ENCODE measurements around the gene PIF1. TPM values are rescaled to one million over a fixed set of nuclear protein-coding genes. Genes with fewer than 3 reads are reported as not detected.

PIF1 gene
- total RNA-seq, 4 donors from 2014 or later = 0.39 to 2.4 (median 1.1) TPM; not detected in 1

- Histone ChIP-seq H3K36me3 (peaks cover 0 to 34% (median 5%) of the 10 kb centered on the region in 3 donors), H3K27ac (peak overlapping the region; percentile 77 to 99 (median 84)), H3K9me3 (no peaks in the 10 kb centered on the region), H3K4me1 (peaks cover 0 to 100% (median 91%) of the 10 kb centered on the region in 4 donors), H3K27me3 (no peaks in the 10 kb centered on the region), H3K4me3 (no peak overlapping the region)
- TF ChIP-seq POLR2A (IDR thresholded peaks at IDR 0.05) (no peak), EP300 (IDR thresholded peaks at IDR 0.05) (no peak), CTCF (IDR thresholded peaks at IDR 0.05) (no peak)
- no peak for DNase-seq (ENCODE audit: low spot score in 2 of 2)
- 36 to 45% methylated on average over 6 to 7 of the region's 7 CpGs for WGBS, 2 donors
Observed at GRCh38 chr15:64855205-64855975, 29.9 kb upstream of the PIF1 start.

- Histone ChIP-seq H3K27me3 (no peaks in the 10 kb centered on the region), H3K36me3 (peaks cover 0 to 38% (median 3%) of the 10 kb centered on the region in 3 donors), H3K9me3 (no peaks in the 10 kb centered on the region), H3K4me3 (no peak overlapping the region), H3K27ac (peak overlapping the region in 3 of 4 donors; percentile 77 to 99 (median 89)), H3K4me1 (peaks cover 0 to 100% (median 90%) of the 10 kb centered on the region in 4 donors)
- no peak for DNase-seq (ENCODE audit: low spot score in 2 of 2)
- 36 to 60% methylated on average over 2 to 3 of the region's 3 CpGs for WGBS, 2 donors
- TF ChIP-seq CTCF (IDR thresholded peaks at IDR 0.05) = no peak
- no peak for TF ChIP-seq EP300 (IDR thresholded peaks at IDR 0.05)
- no peak for TF ChIP-seq POLR2A (IDR thresholded peaks at IDR 0.05)
Observed at GRCh38 chr15:64854526-64854925, 29.1 kb upstream of the PIF1 start.

- no peak for DNase-seq (ENCODE audit: low spot score in 2 of 2)
- H3K9me3 ChIP-seq = no peaks in the 10 kb centered on the region
- H3K27ac ChIP-seq = peak overlapping the region; percentile 16 to 99 (median 83)
- H3K4me3 ChIP-seq = no peak overlapping the region
- peaks cover 0 to 43% (median 8%) of the 10 kb centered on the region in 3 donors for H3K36me3 ChIP-seq
- peaks cover 0 to 100% (median 85%) of the 10 kb centered on the region in 4 donors for H3K4me1 ChIP-seq
- no peaks in the 10 kb centered on the region for H3K27me3 ChIP-seq
- 42 to 60% methylated on average over 3 to 4 of the region's 4 CpGs for WGBS, 2 donors
- TF ChIP-seq POLR2A (IDR thresholded peaks at IDR 0.05) (no peak), CTCF (IDR thresholded peaks at IDR 0.05) (no peak), EP300 (IDR thresholded peaks at IDR 0.05) (no peak)
Observed at GRCh38 chr15:64854041-64854440, 28.6 kb upstream of the PIF1 start.

DNA sequence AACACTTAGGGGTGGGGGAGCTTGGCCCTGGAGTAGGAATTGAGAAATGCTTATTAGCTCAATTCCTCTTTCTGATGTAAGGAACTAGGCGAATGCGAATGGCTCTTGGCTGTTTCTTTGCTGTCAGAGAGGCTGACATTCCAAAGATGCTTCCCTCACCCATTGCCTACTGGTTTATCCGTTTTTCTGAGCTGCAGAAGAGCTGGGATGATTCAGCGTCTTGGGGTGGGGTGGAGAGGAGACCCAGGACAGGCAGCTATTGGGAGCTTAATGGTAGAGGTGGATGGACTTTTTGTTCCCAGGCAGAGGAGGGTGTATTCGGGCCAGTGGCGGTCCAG is 26.0 kb upstream of the PIF1 start:
- no peaks in the 10 kb centered on the region for H3K9me3 ChIP-seq
- H3K36me3 ChIP-seq = peaks cover 0 to 51% (median 11%) of the 10 kb centered on the region in 3 donors
- TF ChIP-seq POLR2A (IDR thresholded peaks at IDR 0.05) = no peak
- peak in 1 of 2 donors; percentile 77 for TF ChIP-seq EP300 (IDR thresholded peaks at IDR 0.05)
- no peak for TF ChIP-seq CTCF (IDR thresholded peaks at IDR 0.05)
- H3K27ac ChIP-seq = peak overlapping the region in 3 of 4 donors; percentile 68 to 99 (median 76)
- DNase-seq (ENCODE audit: low spot score in 2 of 2) = peak in 1 of 2 donors; percentile 49
- H3K27me3 ChIP-seq = no peaks in the 10 kb centered on the region
- WGBS, 2 donors = 18 to 28% methylated on average over 6 of the region's 6 CpGs
- peaks cover 0 to 100% (median 78%) of the 10 kb centered on the region in 4 donors for H3K4me1 ChIP-seq
- no peak overlapping the region for H3K4me3 ChIP-seq

- DNase-seq (ENCODE audit: low spot score in 2 of 2) = no peak
- no peak for TF ChIP-seq CTCF (IDR thresholded peaks at IDR 0.05)
- TF ChIP-seq POLR2A (IDR thresholded peaks at IDR 0.05) = no peak
- TF ChIP-seq EP300 (IDR thresholded peaks at IDR 0.05) = no peak
Observed at GRCh38 chr15:64850778-64851502, 25.5 kb upstream of the PIF1 start.

More at GRCh38 chr15:64850778-64851502, 25.5 kb upstream of the PIF1 start:
- H3K9me3 ChIP-seq = no peaks in the 10 kb centered on the region
- 73 to 80% methylated on average over 4 of the region's 4 CpGs for WGBS, 2 donors
- H3K4me3 ChIP-seq = no peak overlapping the region
- peak overlapping the region; percentile 15 to 99 (median 72) for H3K27ac ChIP-seq
- H3K27me3 ChIP-seq = no peaks in the 10 kb centered on the region
- peaks cover 0 to 51% (median 11%) of the 10 kb centered on the region in 3 donors for H3K36me3 ChIP-seq
- peaks cover 0 to 100% (median 76%) of the 10 kb centered on the region in 4 donors for H3K4me1 ChIP-seq
